Fibroblast of lung (primary cell): ENCODE data around the gene PDXDC1. TPM values are rescaled to one million over a fixed set of nuclear protein-coding genes. Genes with fewer than 3 reads are reported as not detected.
"Not testable (repeated sequence)": the region's sequence is repeated elsewhere in the genome, so short reads cannot be mapped to it uniquely, and the experiment has no call there.

ENCODE experiments used
- DNase-seq, 2 donors: peaks; one replicate each; pipeline versions ENCODE4 v3.0.0 to v3.0.0-alpha.2; 2010; ENCODE audit warnings: low read depth in 2 of 2
- H2AFZ ChIP-seq: 2 replicates; pipeline ENCODE4 v1.5.1; 2012; ENCODE audit warnings: low read length, control low read depth, inconsistent platforms
- H3K27ac ChIP-seq: 2 replicates; pipeline ENCODE4 v1.5.1; 2011; ENCODE audit warnings: low read length, control low read depth; ENCODE audit not compliant: insufficient read depth
- H3K27me3 ChIP-seq: 2 replicates; pipeline ENCODE4 v1.5.1; 2011; ENCODE audit warnings: mild to moderate bottlenecking, low read length; ENCODE audit not compliant: control insufficient read depth, insufficient read depth
- H3K36me3 ChIP-seq: 2 replicates; pipeline ENCODE4 v1.5.1; 2011; ENCODE audit warnings: low read length; ENCODE audit not compliant: control insufficient read depth, insufficient read depth
- H3K4me1 ChIP-seq: 2 replicates; pipeline ENCODE4 v1.5.1; 2011; ENCODE audit warnings: low read length; ENCODE audit not compliant: control insufficient read depth, insufficient read depth; ENCODE audit errors: extremely low read depth
- H3K4me2 ChIP-seq: 2 replicates; pipeline ENCODE4 v1.5.1; 2011; ENCODE audit warnings: low read length, control low read depth; ENCODE audit not compliant: insufficient read depth; ENCODE audit errors: extremely low read depth
- H3K4me3 ChIP-seq, 4 experiments: fragments of 200-600 bp in 1 of 4; sonication (generic) in 1 of 4; replicated peaks in 1 of 4; 2 replicates each; pipeline ENCODE4 v1.5.1; 2011 to 2016; ENCODE audit warnings: low read length in 4 of 4, low read depth in 3 of 4, mild to moderate bottlenecking in 3 of 4, control low read depth in 2 of 4, inconsistent platforms in 1 of 4, mixed read lengths in 1 of 4; ENCODE audit not compliant: insufficient read depth in 1 of 4; ENCODE audit errors: control extremely low read depth in 1 of 4
- H3K79me2 ChIP-seq: 2 replicates; pipeline ENCODE4 v1.5.1; 2012; ENCODE audit warnings: mild to moderate bottlenecking, low read length, inconsistent platforms; ENCODE audit not compliant: control insufficient read depth, insufficient read depth
- H3K9ac ChIP-seq: 2 replicates; pipeline ENCODE4 v1.5.1; 2011; ENCODE audit warnings: mild to moderate bottlenecking, low read length, control low read depth; ENCODE audit not compliant: insufficient read depth
- H3K9me3 ChIP-seq: 2 replicates; pipeline ENCODE4 v1.5.1; 2012; ENCODE audit warnings: low read depth, low read length; ENCODE audit not compliant: control insufficient read depth, insufficient read depth
- H4K20me1 ChIP-seq: 2 replicates; pipeline ENCODE4 v1.5.1; 2011; ENCODE audit warnings: low read length; ENCODE audit not compliant: control insufficient read depth, insufficient read depth; ENCODE audit errors: extremely low read depth
- polyA plus RNA-seq, 2 donors: library from polyadenylated mRNA; depleted of rRNA in 1 of 2; stranded (reverse) in 1 of 2; unstranded in 1 of 2; fragments of >200 nt; gene quantifications; 2 replicates each; pipeline ENCODE4 v1.2.1, GENCODE V29; 2011 to 2012; ENCODE audit warnings: missing spikeins in 1 of 2
- total RNA-seq: library from RNA; depleted of rRNA; stranded (reverse); fragments of >200 nt; gene quantifications from 2 replicates; pipeline ENCODE4 v1.2.1, GENCODE V29; 2014

Gene PDXDC1
- total and polyA plus RNA-seq, 2 donors (not counting 1 experiment from before 2014, with no cell fraction given): 68.4 to 92.9 TPM

DNA sequence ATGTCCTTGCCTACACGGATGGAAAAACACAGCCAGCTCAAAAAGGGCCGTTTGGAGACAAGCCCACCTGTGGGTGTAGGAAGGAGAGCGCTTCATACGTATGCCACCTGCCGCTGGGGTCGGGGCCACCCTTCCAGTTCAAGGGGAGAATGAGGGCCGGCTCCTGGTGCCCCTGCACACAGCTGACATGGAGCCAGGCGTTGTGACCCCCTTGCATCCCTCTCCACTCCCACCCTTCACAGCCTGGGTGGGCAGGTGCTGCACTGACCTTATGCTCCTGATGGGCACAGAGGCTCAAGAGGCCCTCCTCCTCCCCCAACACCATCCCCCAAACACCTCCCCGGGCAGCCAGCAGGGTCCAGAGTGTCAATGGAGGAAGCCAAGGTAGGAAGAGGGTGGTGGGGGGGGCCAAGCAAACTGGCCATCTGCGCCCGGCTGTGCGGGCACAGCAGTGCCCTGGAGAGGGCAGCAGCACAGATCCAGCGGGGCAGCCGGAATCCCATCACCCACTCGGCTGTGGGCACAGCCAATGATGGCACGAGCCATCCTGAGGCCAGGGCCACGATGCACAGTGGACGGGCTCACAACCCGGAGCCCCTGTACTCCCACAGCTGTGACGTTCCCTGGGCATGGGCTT is 170.1 kb downstream of the PDXDC1 start:
- Histone ChIP-seq H3K79me2 (peaks cover 49% of the 10 kb centered on the region), H3K4me2 (peak overlapping the region; percentile 64), H3K9ac (peak overlapping the region; percentile 8), H3K27ac (peak overlapping the region; percentile 82), H3K4me1 (peaks cover 14% of the 10 kb centered on the region)
- H3K36me3 ChIP-seq, H4K20me1 ChIP-seq, H2AFZ ChIP-seq, H3K27me3 ChIP-seq, H3K9me3 ChIP-seq, DNase-seq, H3K4me3 ChIP-seq: not testable (repeated sequence)

DNA sequence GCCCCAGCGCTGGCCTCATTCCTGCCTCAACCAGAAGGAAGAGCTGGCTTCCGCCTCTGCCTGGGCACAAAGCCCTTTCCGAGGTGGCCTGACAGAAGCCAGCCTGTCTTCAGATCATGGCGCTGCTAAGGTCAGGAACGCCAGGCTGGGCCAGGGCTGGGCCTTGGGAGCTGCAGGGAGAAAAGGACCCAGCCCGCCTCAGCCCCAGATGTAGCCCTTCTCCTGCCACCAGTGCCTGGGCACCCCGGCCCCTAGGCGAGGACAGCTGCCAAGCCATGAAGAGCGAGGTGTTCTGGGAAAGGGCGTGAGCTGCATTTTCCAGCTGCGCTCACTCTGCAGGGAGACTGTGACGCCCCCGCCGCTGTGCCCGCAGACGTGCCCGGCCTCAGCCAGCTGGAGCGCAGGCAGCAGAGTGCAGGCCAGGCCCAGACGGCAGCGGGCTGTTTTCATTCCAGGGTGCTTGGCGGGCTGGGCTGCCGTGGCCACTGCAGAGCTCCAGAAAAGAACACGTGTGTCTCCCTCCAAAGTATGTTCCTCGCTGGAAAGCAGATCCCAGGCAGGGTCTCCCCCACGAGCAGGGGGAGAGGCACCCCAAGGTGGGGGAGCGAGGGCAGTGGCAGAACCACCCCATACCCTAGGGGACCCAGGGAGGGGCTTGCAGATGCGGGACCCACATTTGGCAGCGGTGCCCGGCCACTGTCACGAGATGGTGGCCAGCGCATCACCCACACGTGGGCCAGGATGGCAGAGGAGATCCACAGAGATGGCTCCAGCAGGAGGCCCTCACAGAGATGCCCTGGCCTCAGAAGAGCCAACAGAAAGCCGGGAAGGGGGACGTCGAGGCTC is 170.8 kb downstream of the PDXDC1 start:
- H3K36me3 ChIP-seq, H3K4me3 ChIP-seq, H3K27me3 ChIP-seq, H3K9ac ChIP-seq, H4K20me1 ChIP-seq, H3K9me3 ChIP-seq, H2AFZ ChIP-seq: not testable (repeated sequence)
- Histone ChIP-seq H3K4me2 (peak overlapping the region; percentile 13), H3K27ac (peak overlapping the region; percentile 82), H3K4me1 (peaks cover 14% of the 10 kb centered on the region), H3K79me2 (peaks cover 46% of the 10 kb centered on the region)
- DNase-seq: peak; percentile 56 to 63

GRCh38 chr16:15146264-15146662 is 171.4 kb downstream of the PDXDC1 start:
- H3K27ac ChIP-seq, H3K9ac ChIP-seq: not testable (repeated sequence)

GRCh38 chr16:15148831-15149230 is 174.0 kb downstream of the PDXDC1 start:
- H3K4me2 ChIP-seq, H3K4me3 ChIP-seq, H3K36me3 ChIP-seq, H3K27ac ChIP-seq, H4K20me1 ChIP-seq, H3K9me3 ChIP-seq, H3K9ac ChIP-seq, H3K27me3 ChIP-seq, DNase-seq, H2AFZ ChIP-seq: not testable (repeated sequence)
- Histone ChIP-seq H3K79me2 (peaks cover 32% of the 10 kb centered on the region), H3K4me1 (peaks cover 14% of the 10 kb centered on the region)

More at GRCh38 chr16:15146264-15146662, 171.4 kb downstream of the PDXDC1 start:
- H3K9me3 ChIP-seq, H3K36me3 ChIP-seq, H2AFZ ChIP-seq, H3K4me3 ChIP-seq, DNase-seq, H3K27me3 ChIP-seq, H4K20me1 ChIP-seq: not testable (repeated sequence)
- Histone ChIP-seq H3K4me1 (peaks cover 14% of the 10 kb centered on the region), H3K79me2 (peaks cover 42% of the 10 kb centered on the region), H3K4me2 (peak overlapping the region; percentile 13)

- not testable (repeated sequence) for H3K27me3 ChIP-seq, H3K36me3 ChIP-seq, H3K27ac ChIP-seq, H3K9me3 ChIP-seq, H3K9ac ChIP-seq, H2AFZ ChIP-seq, H3K4me3 ChIP-seq, H4K20me1 ChIP-seq, DNase-seq, H3K4me2 ChIP-seq
- Histone ChIP-seq H3K4me1 (peaks cover 12% of the 10 kb centered on the region), H3K79me2 (peaks cover 30% of the 10 kb centered on the region)
These were observed 174.4 kb downstream of the PDXDC1 start for GRCh38 chr16:15149260-15149659.

GRCh38 chr16:15154005-15154404 is 179.2 kb downstream of the PDXDC1 start:
- H3K36me3 ChIP-seq, H3K4me2 ChIP-seq, H3K27ac ChIP-seq, H3K79me2 ChIP-seq, H3K4me1 ChIP-seq, H4K20me1 ChIP-seq, H3K9me3 ChIP-seq, H2AFZ ChIP-seq, H3K27me3 ChIP-seq: not testable (repeated sequence)
- peak overlapping the region; percentile 42 for H3K9ac ChIP-seq
- H3K4me3 ChIP-seq: peak overlapping the region; percentile 37 to 57 (median 51)
- DNase-seq: peak; percentile 29 to 38
